ENCODE data around the gene PSMB1. TPM values are rescaled to one million over a fixed set of nuclear protein-coding genes. Genes with fewer than 3 reads are reported as not detected.

PSMB1 gene
- total RNA-seq, 1 donor from 2014 or later: 175 TPM

DNA sequence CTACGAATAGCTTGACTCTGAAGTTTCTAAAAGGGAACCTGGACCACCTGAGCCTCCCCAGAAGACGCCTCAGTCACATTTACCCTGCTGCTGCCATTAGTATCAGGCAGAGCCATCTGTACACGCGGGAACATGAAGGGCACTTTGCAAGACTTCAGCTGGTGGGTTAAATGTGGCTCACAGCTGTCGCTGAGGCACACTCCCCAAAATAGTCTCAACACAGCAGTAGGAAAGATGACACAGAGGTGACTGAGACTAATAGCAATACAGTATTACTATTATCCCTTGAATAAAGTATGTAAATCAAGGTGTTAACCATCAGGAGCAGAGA, 29.0 kb downstream of the PSMB1 start:
- H3K36me3 Mint-ChIP-seq (ENCODE audit: low read depth): peaks cover 2% of the 10 kb centered on the region
- H3K4me3 Mint-ChIP-seq: no peak overlapping the region
- no peaks in the 10 kb centered on the region for H3K4me1 Mint-ChIP-seq
- H3K9me3 Mint-ChIP-seq: no peaks in the 10 kb centered on the region
- H3K27me3 Mint-ChIP-seq (ENCODE audit: low read depth): peaks cover 15% of the 10 kb centered on the region
- H3K27ac Mint-ChIP-seq (ENCODE audit: unreplicated experiment): no peak overlapping the region
- no peak for TF ChIP-seq CTCF (conservative IDR thresholded peaks at IDR 0.05)
- DNase-seq (ENCODE audit: low read depth, low spot score): no peak

DNA sequence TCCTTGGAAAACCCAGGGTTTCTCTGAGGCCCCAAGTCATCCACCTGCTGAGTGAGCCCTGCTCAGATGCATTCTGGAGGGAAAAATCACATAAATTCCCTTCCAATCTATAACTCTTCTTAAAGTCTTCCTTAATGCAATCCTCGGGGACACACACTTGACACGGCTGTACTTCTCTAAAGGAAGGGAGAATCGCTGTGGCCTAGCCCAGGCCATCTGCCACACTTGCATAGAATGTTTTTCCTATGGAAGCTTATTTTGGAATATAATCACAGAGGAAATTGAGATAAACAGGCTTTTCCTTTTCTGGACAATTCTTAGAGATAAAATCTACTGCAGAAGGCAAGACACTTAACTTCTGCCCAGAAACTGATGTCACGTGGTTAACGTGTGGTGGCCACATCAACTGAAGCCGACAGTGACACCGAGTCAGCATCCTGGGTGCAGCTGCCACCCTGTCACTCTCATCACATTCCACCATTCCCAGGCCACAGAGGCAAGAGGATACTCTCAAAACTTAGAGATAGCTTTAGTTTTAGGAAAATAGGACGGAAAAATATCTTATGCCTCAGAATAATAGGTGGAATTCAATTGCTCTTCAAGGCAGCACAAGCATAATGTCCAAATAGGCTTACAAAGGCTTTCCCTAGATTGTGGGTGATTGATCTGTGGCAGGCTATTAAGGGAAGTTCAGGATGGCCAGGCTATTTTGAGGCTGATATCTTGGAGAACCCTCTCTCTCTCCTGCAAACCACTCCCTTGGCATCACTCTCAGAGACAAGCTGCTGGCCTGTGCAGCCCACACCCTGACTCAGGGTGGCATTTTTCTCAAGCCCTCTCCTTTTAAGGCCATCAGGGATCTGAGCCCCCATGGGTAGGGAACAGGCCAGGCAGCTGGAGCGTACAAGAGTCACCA, 29.6 kb downstream of the PSMB1 start:
- H3K27ac Mint-ChIP-seq (ENCODE audit: unreplicated experiment): no peak overlapping the region
- no peak for DNase-seq (ENCODE audit: low read depth, low spot score)
- peaks cover 2% of the 10 kb centered on the region for H3K36me3 Mint-ChIP-seq (ENCODE audit: low read depth)
- peaks cover 15% of the 10 kb centered on the region for H3K27me3 Mint-ChIP-seq (ENCODE audit: low read depth)
- no peaks in the 10 kb centered on the region for H3K9me3 Mint-ChIP-seq
- H3K4me3 Mint-ChIP-seq: no peak overlapping the region
- no peak for TF ChIP-seq CTCF (conservative IDR thresholded peaks at IDR 0.05)
- no peaks in the 10 kb centered on the region for H3K4me1 Mint-ChIP-seq

- Mint-ChIP-seq H3K36me3 (ENCODE audit: low read depth) (peaks cover 2% of the 10 kb centered on the region), H3K27me3 (ENCODE audit: low read depth) (peaks cover 15% of the 10 kb centered on the region), H3K4me3 (no peak overlapping the region), H3K4me1 (no peaks in the 10 kb centered on the region), H3K27ac (ENCODE audit: unreplicated experiment) (no peak overlapping the region), H3K9me3 (no peaks in the 10 kb centered on the region)
- peak; percentile 46 for TF ChIP-seq CTCF (conservative IDR thresholded peaks at IDR 0.05)
- no peak for DNase-seq (ENCODE audit: low read depth, low spot score)
Measured at GRCh38 chr6:170522565-170523183, 30.4 kb downstream of the PSMB1 start.

DNA sequence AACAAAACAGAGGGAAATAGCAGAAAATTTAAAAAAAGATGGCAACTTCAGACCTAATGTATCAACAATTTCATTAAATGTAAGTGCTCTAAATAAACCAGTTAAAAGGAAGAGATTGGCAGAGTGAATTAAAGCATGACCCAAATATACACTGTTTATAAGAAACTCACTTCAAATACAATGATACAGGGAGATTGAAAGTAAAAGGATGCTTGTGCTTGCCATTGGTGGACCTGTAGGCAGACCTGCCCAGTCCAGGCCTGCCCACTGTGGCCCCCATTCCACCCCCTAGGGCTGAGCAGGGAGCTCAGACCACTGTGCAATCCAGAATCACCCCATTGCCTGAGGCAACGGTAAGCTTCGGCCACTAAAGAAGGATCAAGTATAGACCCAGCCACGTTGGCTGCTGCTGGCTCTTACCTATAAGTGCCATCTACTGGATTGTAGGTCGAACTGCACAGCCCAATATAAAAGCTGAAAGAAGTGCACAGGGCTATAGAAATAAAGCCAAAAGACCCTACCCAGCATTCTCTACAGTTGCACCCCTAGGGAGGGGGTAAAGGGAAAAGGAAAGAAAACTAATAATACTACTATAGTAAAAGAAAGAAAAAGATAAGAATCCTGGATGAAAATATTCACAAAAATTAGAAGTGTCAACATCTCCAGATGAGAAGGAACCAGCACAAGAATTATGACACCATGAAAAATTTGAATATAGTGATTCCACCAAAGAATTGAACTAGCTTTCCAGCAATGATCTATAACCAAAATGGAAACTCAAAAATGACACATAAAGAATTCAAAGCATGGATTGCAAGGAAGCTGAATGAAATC, 36.1 kb downstream of the PSMB1 start:
- Mint-ChIP-seq H3K27ac (ENCODE audit: unreplicated experiment) (no peak overlapping the region), H3K36me3 (ENCODE audit: low read depth) (peaks cover 4% of the 10 kb centered on the region), H3K4me3 (no peak overlapping the region), H3K4me1 (no peaks in the 10 kb centered on the region), H3K27me3 (ENCODE audit: low read depth) (peaks cover 15% of the 10 kb centered on the region), H3K9me3 (no peaks in the 10 kb centered on the region)
- TF ChIP-seq CTCF (conservative IDR thresholded peaks at IDR 0.05): peak; percentile 91
- peak; percentile 37 for DNase-seq (ENCODE audit: low read depth, low spot score)

GRCh38 chr6:170514908-170515307, 38.2 kb downstream of the PSMB1 start:
- Mint-ChIP-seq H3K27me3 (ENCODE audit: low read depth) (peaks cover 5% of the 10 kb centered on the region), H3K27ac (ENCODE audit: unreplicated experiment) (no peak overlapping the region), H3K9me3 (no peaks in the 10 kb centered on the region), H3K4me3 (no peak overlapping the region), H3K4me1 (no peaks in the 10 kb centered on the region), H3K36me3 (ENCODE audit: low read depth) (peaks cover 2% of the 10 kb centered on the region)
- TF ChIP-seq CTCF (conservative IDR thresholded peaks at IDR 0.05): no peak
- no peak for DNase-seq (ENCODE audit: low read depth, low spot score)
